Gastrocnemius medialis (tissue), 4 donors: ENCODE results near the gene AJUBA.

Source experiments
- CTCF ChIP-seq, 5 experiments: fragments of 450-650 bp in 3 of 5; fragments of 200-600 bp in 2 of 5; sonication (generic) in 2 of 5; IDR thresholded peaks in 4 of 5; conservative IDR thresholded peaks in 1 of 5; 1 replicate in 4 of 5; 2 replicates in 1 of 5; pipeline ENCODE4 v1.5.1; 2016 to 2019; ENCODE audit warnings: antibody characterized with exemption in 5 of 5, mild to moderate bottlenecking in 3 of 5, moderate library complexity in 3 of 5
- POLR2A ChIP-seq, 2 donors: fragments of 450-650 bp; IDR thresholded peaks; one replicate each; pipeline ENCODE4 v1.6.1; 2017; ENCODE audit warnings: antibody characterized with exemption in 2 of 2, mild to moderate bottlenecking in 2 of 2, moderate library complexity in 2 of 2

- TF ChIP-seq CTCF (IDR thresholded peaks at IDR 0.05 in 4 of 5, conservative IDR thresholded peaks at IDR 0.05 in 1 of 5) (no peak), POLR2A (IDR thresholded peaks at IDR 0.05) (no peak)
These were observed 3.6 kb upstream of the AJUBA start for GRCh38 chr14:22985894-22986507.
